C4-2B (cell line): ENCODE data around the gene CIDEB.

Experiments used
- CTCF ChIP-seq: fragments of 450-650 bp; conservative IDR thresholded peaks from 2 replicates; pipeline ENCODE4 v1.5.1; 2017; ENCODE audit warnings: mild to moderate bottlenecking
- ZFX ChIP-seq: fragments of 450-650 bp; IDR thresholded peaks from 2 replicates; pipeline ENCODE4 v1.6.1; 2017

- no peak for TF ChIP-seq CTCF
- no peak for TF ChIP-seq ZFX
Measured at GRCh38 chr14:24330973-24331674, 23.3 kb upstream of the CIDEB start.
